ENCODE results near the gene TMEM132C. TPM values are rescaled to one million over a fixed set of nuclear protein-coding genes. Genes with fewer than 3 reads are reported as not detected.

TMEM132C gene
- total and polyA plus RNA-seq, 2 donors (not counting 3 experiments of a cell fraction or from before 2014, with no cell fraction given): not detected

- intact Hi-C loops (cut with micrococcal nuclease): no loop called here
Measured at GRCh38 chr12:128609861-128610260, 342.9 kb downstream of the TMEM132C start.

More at GRCh38 chr12:128609861-128610260, 342.9 kb downstream of the TMEM132C start:
- H3K27ac ChIP-seq (ENCODE audit: insufficient read depth, low read depth, low read length): no peak overlapping the region
- no peaks in the 10 kb centered on the region for H3K36me3 ChIP-seq (ENCODE audit: control insufficient read depth in 2 of 2, extremely low read depth in 1 of 2, insufficient read depth in 2 of 2, low read length in 2 of 2)
- H3K9ac ChIP-seq (replicated peaks; ENCODE audit: extremely low read depth, insufficient read depth, low read length): no peak overlapping the region
- no peaks in the 10 kb centered on the region for H3K4me1 ChIP-seq (ENCODE audit: control insufficient read depth, extremely low read depth, insufficient read depth, low read length)
- BruUV-seq (replicated peaks): no TSS peak
- no peak overlapping the region for H3K4me3 ChIP-seq (replicated peaks in 1 of 3; ENCODE audit: insufficient read depth in 1 of 3, low read depth in 1 of 3, low read length in 3 of 3)
- peaks cover 2% of the 10 kb centered on the region for H3K9me3 ChIP-seq (replicated peaks; ENCODE audit: control insufficient read depth, insufficient read depth, low read length)
- H3K27me3 ChIP-seq (ENCODE audit: control insufficient read depth in 2 of 2, insufficient read depth in 2 of 2, low read length in 2 of 2): no peaks in the 10 kb centered on the region
- FAIRE-seq: no peak
- ChIA-PET POLR2A (no interaction called here), CTCF (no interaction called here)
- no peak overlapping the region for H2AFZ ChIP-seq (ENCODE audit: low read depth, low read length)
- dilution Hi-C loops (cut with MboI; ENCODE audit: extremely low pct_ligation_motif_present, low sequenced_read_pairs): no loop called here
- DNase-seq (ENCODE audit: low read depth, low spot score): no peak
- no peak overlapping the region for H3K4me2 ChIP-seq (ENCODE audit: insufficient read depth, low read length)
- H3K79me2 ChIP-seq (ENCODE audit: control insufficient read depth, insufficient read depth, low read length): no peaks in the 10 kb centered on the region
- H4K20me1 ChIP-seq (replicated peaks; ENCODE audit: control insufficient read depth, extremely low read depth, insufficient read depth, low read length): no peaks in the 10 kb centered on the region
- no peaks in the 10 kb centered on the region for H3K9me1 ChIP-seq (replicated peaks; ENCODE audit: control insufficient read depth, extremely low read depth, insufficient read depth, low read length)
- TF ChIP-seq EZH2 (IDR thresholded peaks at IDR 0.05; ENCODE audit: borderline replicate concordance, low read depth, low read length, severe bottlenecking): no peak
- no peak for TF ChIP-seq MAX (IDR thresholded peaks at IDR 0.05; ENCODE audit: insufficient read depth, insufficient read length)
- TF ChIP-seq JUN (IDR thresholded peaks at IDR 0.05; ENCODE audit: borderline replicate concordance, insufficient read depth, insufficient read length, low read depth): no peak
- no peak for TF ChIP-seq POLR2AphosphoS5 (IDR thresholded peaks at IDR 0.05; ENCODE audit: insufficient read depth, low read depth, low read length)
- no peak for TF ChIP-seq POLR2A (IDR thresholded peaks at IDR 0.05; ENCODE audit: low read depth, low read length)
- no peak for TF ChIP-seq MYC (IDR thresholded peaks at IDR 0.05; ENCODE audit: low read depth, low read length)
- no peak for TF ChIP-seq FOS (IDR thresholded peaks at IDR 0.05; ENCODE audit: borderline replicate concordance, insufficient read depth, low read length)
- TF ChIP-seq CTCF (IDR thresholded peaks at IDR 0.05; ENCODE audit: extremely low read depth in 1 of 2, insufficient read depth in 1 of 2, low read depth in 1 of 2, low read length in 2 of 2): no peak
- TF ChIP-seq GATA2 (IDR thresholded peaks at IDR 0.05; ENCODE audit: insufficient read depth, insufficient read length, low read depth, low read length): no peak

Measured in endothelial cell of umbilical vein (primary cell).